ENCODE data around the gene KLKB1. TPM values are rescaled to one million over a fixed set of nuclear protein-coding genes. Genes with fewer than 3 reads are reported as not detected.

KLKB1 gene
- total RNA-seq, 1 donor from 2014 or later = 0.29 TPM

GRCh38 chr4:186226521-186227189 lies 652 bp upstream of the KLKB1 start:
- H3K27ac Mint-ChIP-seq (ENCODE audit: unreplicated experiment) = no peak overlapping the region
- no peak overlapping the region for H3K4me3 Mint-ChIP-seq (ENCODE audit: unreplicated experiment)
- H3K9me3 Mint-ChIP-seq (ENCODE audit: unreplicated experiment) = peaks cover 4% of the 10 kb centered on the region
- H3K27me3 Mint-ChIP-seq (ENCODE audit: unreplicated experiment) = no peaks in the 10 kb centered on the region
- no peak for TF ChIP-seq CTCF (IDR thresholded peaks at IDR 0.05; ENCODE audit: partially characterized antibody, unreplicated experiment)
- DNase-seq = no peak
- H3K4me1 Mint-ChIP-seq (ENCODE audit: low read depth, unreplicated experiment) = no peaks in the 10 kb centered on the region
- H3K36me3 Mint-ChIP-seq (ENCODE audit: unreplicated experiment) = peaks cover 31% of the 10 kb centered on the region

GRCh38 chr4:186227744-186228513 lies 622 bp downstream of the KLKB1 start:
- DNase-seq = no peak
- TF ChIP-seq CTCF (IDR thresholded peaks at IDR 0.05; ENCODE audit: partially characterized antibody, unreplicated experiment) = no peak
- H3K27ac Mint-ChIP-seq (ENCODE audit: unreplicated experiment) = no peak overlapping the region
- peaks cover 4% of the 10 kb centered on the region for H3K9me3 Mint-ChIP-seq (ENCODE audit: unreplicated experiment)
- H3K36me3 Mint-ChIP-seq (ENCODE audit: unreplicated experiment) = peaks cover 29% of the 10 kb centered on the region
- no peaks in the 10 kb centered on the region for H3K4me1 Mint-ChIP-seq (ENCODE audit: low read depth, unreplicated experiment)
- H3K4me3 Mint-ChIP-seq (ENCODE audit: unreplicated experiment) = no peak overlapping the region
- H3K27me3 Mint-ChIP-seq (ENCODE audit: unreplicated experiment) = no peaks in the 10 kb centered on the region

GRCh38 chr4:186228514-186228894 lies 1.2 kb downstream of the KLKB1 start:
- H3K27me3 Mint-ChIP-seq (ENCODE audit: unreplicated experiment) = no peaks in the 10 kb centered on the region
- peaks cover 4% of the 10 kb centered on the region for H3K9me3 Mint-ChIP-seq (ENCODE audit: unreplicated experiment)
- peaks cover 23% of the 10 kb centered on the region for H3K36me3 Mint-ChIP-seq (ENCODE audit: unreplicated experiment)
- no peak overlapping the region for H3K27ac Mint-ChIP-seq (ENCODE audit: unreplicated experiment)
- DNase-seq = no peak
- H3K4me1 Mint-ChIP-seq (ENCODE audit: low read depth, unreplicated experiment) = no peaks in the 10 kb centered on the region
- no peak for TF ChIP-seq CTCF (IDR thresholded peaks at IDR 0.05; ENCODE audit: partially characterized antibody, unreplicated experiment)
- no peak overlapping the region for H3K4me3 Mint-ChIP-seq (ENCODE audit: unreplicated experiment)

- H3K9me3 Mint-ChIP-seq (ENCODE audit: unreplicated experiment) = no peaks in the 10 kb centered on the region
- no peak overlapping the region for H3K27ac Mint-ChIP-seq (ENCODE audit: unreplicated experiment)
- no peaks in the 10 kb centered on the region for H3K36me3 Mint-ChIP-seq (ENCODE audit: unreplicated experiment)
- H3K4me1 Mint-ChIP-seq (ENCODE audit: low read depth, unreplicated experiment) = no peaks in the 10 kb centered on the region
- no peaks in the 10 kb centered on the region for H3K27me3 Mint-ChIP-seq (ENCODE audit: unreplicated experiment)
- DNase-seq = no peak
- TF ChIP-seq CTCF (IDR thresholded peaks at IDR 0.05; ENCODE audit: partially characterized antibody, unreplicated experiment) = no peak
- no peak overlapping the region for H3K4me3 Mint-ChIP-seq (ENCODE audit: unreplicated experiment)
These were observed 7.1 kb downstream of the KLKB1 start for GRCh38 chr4:186234367-186234766.

- no peaks in the 10 kb centered on the region for H3K36me3 Mint-ChIP-seq (ENCODE audit: unreplicated experiment)
These were observed 8.8 kb downstream of the KLKB1 start for GRCh38 chr4:186236126-186236525.

More at GRCh38 chr4:186236126-186236525, 8.8 kb downstream of the KLKB1 start:
- Mint-ChIP-seq H3K27me3 (ENCODE audit: unreplicated experiment) (no peaks in the 10 kb centered on the region), H3K4me3 (ENCODE audit: unreplicated experiment) (no peak overlapping the region), H3K27ac (ENCODE audit: unreplicated experiment) (no peak overlapping the region), H3K4me1 (ENCODE audit: low read depth, unreplicated experiment) (no peaks in the 10 kb centered on the region), H3K9me3 (ENCODE audit: unreplicated experiment) (no peaks in the 10 kb centered on the region)
- DNase-seq = no peak
- no peak for TF ChIP-seq CTCF (IDR thresholded peaks at IDR 0.05; ENCODE audit: partially characterized antibody, unreplicated experiment)
